WTC11 (cell line): ENCODE data around the gene EMSY. TPM values are rescaled to one million over a fixed set of nuclear protein-coding genes. Genes with fewer than 3 reads are reported as not detected.

Source experiments
- RORB ChIP-seq: fragments of 250-450 bp; sonication (Bioruptor Pico); IDR thresholded peaks from 2 replicates; pipeline ENCODE4 v1.9.0; 2021; ENCODE audit warnings: mild to moderate bottlenecking
- ZNF219 ChIP-seq: sonication (generic); formaldehyde crosslinking; IDR thresholded peaks from 2 replicates; pipeline ENCODE4 v1.8.0; 2023; ENCODE audit warnings: missing genetic modification reagents, mild to moderate bottlenecking, borderline replicate concordance
- ZNF416 ChIP-seq: fragments of 250-450 bp; sonication (Bioruptor Pico); IDR thresholded peaks from 2 replicates; pipeline ENCODE4 v1.9.0; 2021; ENCODE audit warnings: mild to moderate bottlenecking, inconsistent platforms
- total RNA-seq: library from RNA; stranded (reverse); gene quantifications from 3 replicates; pipeline ENCODE4 v1.2.3, GENCODE V29; 2021
- TF ChIP-seq, protein P1 (sequence below): sonication (generic); formaldehyde crosslinking; IDR thresholded peaks from 2 replicates; pipeline ENCODE4 v1.8.1; 2022; ENCODE audit warnings: mild to moderate bottlenecking, moderate library complexity, missing genetic modification reagents
- TF ChIP-seq, protein P2 (sequence below): sonication (generic); formaldehyde crosslinking; IDR thresholded peaks from 2 replicates; pipeline ENCODE4 v1.8.1; 2023; ENCODE audit warnings: mild to moderate bottlenecking, missing genetic modification reagents, moderate library complexity
- TF ChIP-seq, protein P3 (sequence below): fragments of 250-450 bp; sonication (Bioruptor Pico); conservative IDR thresholded peaks from 2 replicates; pipeline ENCODE4 v1.9.0; 2021; ENCODE audit warnings: mild to moderate bottlenecking
- TF ChIP-seq, protein P4 (sequence below): fragments of 250-450 bp; sonication (Bioruptor Pico); IDR thresholded peaks from 2 replicates; pipeline ENCODE4 v1.9.0; 2021; ENCODE audit warnings: mild to moderate bottlenecking

Gene EMSY
- total RNA-seq, 1 experiment from 2014 or later = 31.1 TPM

DNA sequence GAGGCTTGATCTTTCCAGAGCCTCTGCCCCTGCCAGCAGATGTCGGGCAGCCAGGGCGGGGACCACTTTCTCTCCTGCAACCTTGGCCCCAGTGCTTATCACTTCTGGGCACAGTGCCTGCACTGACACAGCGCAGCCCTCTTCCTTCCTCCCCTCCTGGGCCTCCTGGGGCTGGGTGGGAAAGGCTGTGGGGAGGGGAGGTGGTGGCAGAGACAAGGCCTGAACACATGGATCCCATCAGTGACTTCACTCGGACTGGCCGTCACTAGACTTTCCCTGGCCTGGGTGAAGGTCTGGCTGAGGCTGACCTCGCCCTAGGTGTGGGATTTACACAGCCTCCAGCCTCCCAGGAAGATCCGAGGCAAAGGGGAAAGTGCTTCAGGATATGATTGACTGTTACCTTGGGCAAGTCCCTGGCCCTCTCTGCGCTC is 157.6 kb downstream of the EMSY start (continued):
- TF ChIP-seq, protein P1, sequence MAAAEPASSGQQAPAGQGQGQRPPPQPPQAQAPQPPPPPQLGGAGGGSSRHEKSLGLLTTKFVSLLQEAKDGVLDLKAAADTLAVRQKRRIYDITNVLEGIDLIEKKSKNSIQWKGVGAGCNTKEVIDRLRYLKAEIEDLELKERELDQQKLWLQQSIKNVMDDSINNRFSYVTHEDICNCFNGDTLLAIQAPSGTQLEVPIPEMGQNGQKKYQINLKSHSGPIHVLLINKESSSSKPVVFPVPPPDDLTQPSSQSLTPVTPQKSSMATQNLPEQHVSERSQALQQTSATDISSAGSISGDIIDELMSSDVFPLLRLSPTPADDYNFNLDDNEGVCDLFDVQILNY (CRISPR knock-in tag) = no peak
- TF ChIP-seq, protein P2, sequence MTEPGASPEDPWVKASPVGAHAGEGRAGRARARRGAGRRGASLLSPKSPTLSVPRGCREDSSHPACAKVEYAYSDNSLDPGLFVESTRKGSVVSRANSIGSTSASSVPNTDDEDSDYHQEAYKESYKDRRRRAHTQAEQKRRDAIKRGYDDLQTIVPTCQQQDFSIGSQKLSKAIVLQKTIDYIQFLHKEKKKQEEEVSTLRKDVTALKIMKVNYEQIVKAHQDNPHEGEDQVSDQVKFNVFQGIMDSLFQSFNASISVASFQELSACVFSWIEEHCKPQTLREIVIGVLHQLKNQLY = no peak
- TF ChIP-seq, protein P3, sequence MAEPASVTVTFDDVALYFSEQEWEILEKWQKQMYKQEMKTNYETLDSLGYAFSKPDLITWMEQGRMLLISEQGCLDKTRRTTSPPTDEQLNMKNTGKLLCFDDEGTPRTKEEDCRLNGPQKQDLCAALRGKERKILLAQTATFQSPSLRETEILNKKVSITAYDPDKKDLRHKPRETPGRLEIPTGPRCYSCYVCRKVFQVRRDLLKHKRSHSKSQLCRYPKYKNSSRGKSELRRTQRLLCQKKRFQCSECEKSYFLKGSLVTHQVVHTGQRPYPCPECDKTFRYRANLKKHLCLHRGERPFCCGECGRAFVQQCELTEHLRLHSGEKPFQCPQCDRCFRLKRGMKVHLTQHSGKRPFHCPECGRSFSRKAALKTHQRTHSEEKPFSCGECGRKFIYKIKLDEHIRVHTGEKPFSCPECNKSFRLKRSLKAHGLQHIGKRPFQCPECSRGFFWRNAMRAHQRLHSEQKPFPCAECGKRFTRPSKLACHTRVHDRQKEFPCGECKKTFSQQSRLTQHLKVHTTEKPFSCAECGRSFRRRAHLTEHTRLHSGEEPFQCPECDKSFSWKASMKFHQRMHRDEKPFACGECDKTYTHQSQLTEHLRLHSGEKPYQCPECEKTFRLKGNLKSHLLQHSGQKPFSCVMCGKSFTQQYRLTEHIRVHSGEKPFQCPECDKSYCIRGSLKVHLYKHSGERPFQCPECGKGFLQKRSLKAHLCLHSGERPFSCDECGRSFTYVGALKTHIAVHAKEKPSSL (CRISPR knock-in tag) = no peak
- TF ChIP-seq RORB = no peak
- TF ChIP-seq, protein P4, sequence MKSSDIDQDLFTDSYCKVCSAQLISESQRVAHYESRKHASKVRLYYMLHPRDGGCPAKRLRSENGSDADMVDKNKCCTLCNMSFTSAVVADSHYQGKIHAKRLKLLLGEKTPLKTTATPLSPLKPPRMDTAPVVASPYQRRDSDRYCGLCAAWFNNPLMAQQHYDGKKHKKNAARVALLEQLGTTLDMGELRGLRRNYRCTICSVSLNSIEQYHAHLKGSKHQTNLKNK (CRISPR knock-in tag) = no peak
- TF ChIP-seq ZNF219 (CRISPR knock-in tag) = no peak
- no peak for TF ChIP-seq ZNF416 (CRISPR knock-in tag)

Other genes starting within 250 kb of the EMSY start
- gene WNT11, start 238.5 kb upstream of the EMSY start, total RNA-seq = 0.32 to 0.89 TPM (median 0.79 TPM) in 3 replicates
- 26.9 to 27.6 TPM (median 27.4 TPM) in 3 replicates for gene THAP12, start 63.9 kb upstream of the EMSY start, total RNA-seq
- 7.0 to 8.1 TPM (median 7.7 TPM) in 3 replicates for gene GVQW3, start 63.7 kb upstream of the EMSY start, total RNA-seq
- gene LRRC32, start 225.7 kb downstream of the EMSY start, total RNA-seq = 0.74 to 1.7 TPM (median 1.6 TPM) in 3 replicates